ENCODE data around the gene ZMYM3. TPM values are rescaled to one million over a fixed set of nuclear protein-coding genes. Genes with fewer than 3 reads are reported as not detected.

Gene ZMYM3
- total RNA-seq, 6 experiments from 2014 or later, result 8.2 to 13.7 (median 10.1) TPM

- Histone ChIP-seq H3K36me3 (peaks cover 0 to 66% (median 12%) of the 10 kb centered on the region in 4 donors), H3K9me3 (no peaks in the 10 kb centered on the region), H3K27ac (no peak overlapping the region), H3K4me1 (peaks cover 0 to 12% (median 0%) of the 10 kb centered on the region in 4 donors), H3K4me3 (no peak overlapping the region), H3K27me3 (no peaks in the 10 kb centered on the region)
- TF ChIP-seq POLR2A (IDR thresholded peaks at IDR 0.05), result no peak
- no peak for TF ChIP-seq CTCF (IDR thresholded peaks at IDR 0.05)
- ATAC-seq (peak in 2 of 4 donors; percentile 30 to 37), DNase-seq (no peak)
- intact Hi-C loops (cut with DNase I), result no loop called here
- WGBS (ENCODE audit: insufficient coverage, low coverage, low lambda C conversion rate, missing lambda C conversion rate), result 39% methylated on average over 3 of the region's 3 CpGs
Observed at GRCh38 chrX:71298119-71298518, 44.2 kb upstream of the ZMYM3 start.

GRCh38 chrX:71296806-71297205 is 42.9 kb upstream of the ZMYM3 start:
- no peaks in the 10 kb centered on the region for H3K9me3 ChIP-seq
- ATAC-seq, result no peak
- DNase-seq, result no peak
- peaks cover 0 to 12% (median 0%) of the 10 kb centered on the region in 4 donors for H3K4me1 ChIP-seq
- H3K4me3 ChIP-seq, result no peak overlapping the region
- H3K27me3 ChIP-seq, result no peaks in the 10 kb centered on the region
- WGBS (ENCODE audit: insufficient coverage, low coverage, low lambda C conversion rate, missing lambda C conversion rate), result 76% methylated on average over 4 of the region's 6 CpGs
- no peak for TF ChIP-seq CTCF (IDR thresholded peaks at IDR 0.05)
- TF ChIP-seq POLR2A (IDR thresholded peaks at IDR 0.05), result no peak
- H3K36me3 ChIP-seq, result peaks cover 0 to 79% (median 17%) of the 10 kb centered on the region in 4 donors
- intact Hi-C loops (cut with DNase I), result no loop called here
- H3K27ac ChIP-seq, result no peak overlapping the region

- no peak for ATAC-seq
- Histone ChIP-seq H3K4me3 (no peak overlapping the region), H3K27ac (no peak overlapping the region), H3K27me3 (no peaks in the 10 kb centered on the region), H3K9me3 (no peaks in the 10 kb centered on the region), H3K4me1 (no peaks in the 10 kb centered on the region), H3K36me3 (peaks cover 0 to 70% (median 22%) of the 10 kb centered on the region in 4 donors)
- 71% methylated on average over 5 of the region's 7 CpGs for WGBS (ENCODE audit: insufficient coverage, low coverage, low lambda C conversion rate, missing lambda C conversion rate)
- DNase-seq, result no peak
- intact Hi-C loops (cut with DNase I), result no loop called here
- TF ChIP-seq CTCF (IDR thresholded peaks at IDR 0.05) (no peak), POLR2A (IDR thresholded peaks at IDR 0.05) (no peak)
Observed at GRCh38 chrX:71292669-71293365, 38.9 kb upstream of the ZMYM3 start.

GRCh38 chrX:71291381-71291780 is 37.4 kb upstream of the ZMYM3 start:
- 63% methylated on average over 6 of the region's 6 CpGs for WGBS (ENCODE audit: insufficient coverage, low coverage, low lambda C conversion rate, missing lambda C conversion rate)
- no peak overlapping the region for H3K4me3 ChIP-seq
- ATAC-seq (peak in 1 of 4 donors; percentile 39), DNase-seq (no peak)
- peaks cover 0 to 55% (median 17%) of the 10 kb centered on the region in 4 donors for H3K36me3 ChIP-seq
- no peak overlapping the region for H3K27ac ChIP-seq
- H3K27me3 ChIP-seq, result no peaks in the 10 kb centered on the region
- no peaks in the 10 kb centered on the region for H3K9me3 ChIP-seq
- no peaks in the 10 kb centered on the region for H3K4me1 ChIP-seq
- intact Hi-C loops (cut with DNase I), result no loop called here
- TF ChIP-seq POLR2A (IDR thresholded peaks at IDR 0.05), result no peak
- no peak for TF ChIP-seq CTCF (IDR thresholded peaks at IDR 0.05)

Measured in right lobe of liver (tissue), 6 donors.